TTC549 (cell line): ENCODE data around the gene SPC25.
"Not testable (repeated sequence)": the region's sequence is repeated elsewhere in the genome, so short reads cannot be mapped to it uniquely, and the experiment has no call there.

ENCODE experiments used
- FAIRE-seq: peaks from 2 replicates; lab custom pipeline; 2012; peaks lifted over from hg19 to GRCh38; lab: Jason Lieb, UNC

The SPC25 gene

GRCh38 chr2:168890006-168890782 lies at the start of gene SPC25:
TSS of gene SPC25 (minus strand) at chr2:168890430. CDS start at chr2:168889519, 911 bp downstream.
- FAIRE-seq: peak; percentile 93

GRCh38 chr2:168939918-168940317 lies 49.7 kb upstream of the SPC25 start:
- no peak for FAIRE-seq

- FAIRE-seq: no peak
These were observed 48.8 kb upstream of the SPC25 start for GRCh38 chr2:168939061-168939460.

GRCh38 chr2:168935810-168936581 lies 45.8 kb upstream of the SPC25 start:
- no peak for FAIRE-seq

- FAIRE-seq: no peak
These were observed 44.6 kb upstream of the SPC25 start for GRCh38 chr2:168934826-168935225.

GRCh38 chr2:168932174-168932573 lies 41.9 kb upstream of the SPC25 start:
- FAIRE-seq: not testable (repeated sequence)

- FAIRE-seq: no peak
These were observed 40.0 kb upstream of the SPC25 start for GRCh38 chr2:168930242-168930641.

GRCh38 chr2:168929031-168929430 lies 38.8 kb upstream of the SPC25 start:
- no peak for FAIRE-seq

GRCh38 chr2:168928113-168928831 lies 38.0 kb upstream of the SPC25 start:
- FAIRE-seq: no peak

- FAIRE-seq: no peak
These were observed 36.6 kb upstream of the SPC25 start for GRCh38 chr2:168926621-168927386.

- peak; percentile 90 for FAIRE-seq
These were observed 30.4 kb upstream of the SPC25 start for GRCh38 chr2:168920504-168921157.

GRCh38 chr2:168916331-168916675 lies 26.1 kb upstream of the SPC25 start:
- FAIRE-seq: no peak

GRCh38 chr2:168915441-168916330 lies 25.5 kb upstream of the SPC25 start:
- FAIRE-seq: no peak

- no peak for FAIRE-seq
These were observed 23.3 kb upstream of the SPC25 start for GRCh38 chr2:168913495-168913894.

GRCh38 chr2:168912901-168913369 lies 22.7 kb upstream of the SPC25 start:
- FAIRE-seq: no peak

- FAIRE-seq: no peak
These were observed 22.2 kb upstream of the SPC25 start for GRCh38 chr2:168912466-168912865.

GRCh38 chr2:168910330-168910729 lies 20.1 kb upstream of the SPC25 start:
- FAIRE-seq: no peak

- no peak for FAIRE-seq
These were observed 17.9 kb upstream of the SPC25 start for GRCh38 chr2:168907940-168908662.

- no peak for FAIRE-seq
These were observed 14.1 kb upstream of the SPC25 start for GRCh38 chr2:168904358-168904757.

- FAIRE-seq: no peak
These were observed 13.7 kb upstream of the SPC25 start for GRCh38 chr2:168903888-168904287.
